Measurements from ENCODE around the gene DPYD.

Gene DPYD

GRCh38 chr1:97538113-97538512, 382.7 kb downstream of the DPYD start:
- no peak for DNase-seq (ENCODE audit: low read depth, low spot score)

- DNase-seq (ENCODE audit: low read depth, low spot score) = no peak
These were observed 387.5 kb downstream of the DPYD start for GRCh38 chr1:97533358-97533757.

- DNase-seq (ENCODE audit: low read depth, low spot score) = no peak
These were observed 391.2 kb downstream of the DPYD start for GRCh38 chr1:97529600-97529999.

- DNase-seq (ENCODE audit: low read depth, low spot score) = no peak
These were observed 396.6 kb downstream of the DPYD start for GRCh38 chr1:97524211-97524610.

GRCh38 chr1:97516588-97516987, 404.2 kb downstream of the DPYD start:
- no peak for DNase-seq (ENCODE audit: low read depth, low spot score)

- DNase-seq (ENCODE audit: low read depth, low spot score) = no peak
These were observed 412.1 kb downstream of the DPYD start for GRCh38 chr1:97508653-97509218.

- DNase-seq (ENCODE audit: low read depth, low spot score) = no peak
These were observed 413.0 kb downstream of the DPYD start for GRCh38 chr1:97507863-97508262.

GRCh38 chr1:97506368-97506767, 414.5 kb downstream of the DPYD start:
- DNase-seq (ENCODE audit: low read depth, low spot score) = no peak

GRCh38 chr1:97505816-97506215, 415.0 kb downstream of the DPYD start:
- DNase-seq (ENCODE audit: low read depth, low spot score) = no peak

- no peak for DNase-seq (ENCODE audit: low read depth, low spot score)
These were observed 415.5 kb downstream of the DPYD start for GRCh38 chr1:97505289-97505688.

- no peak for DNase-seq (ENCODE audit: low read depth, low spot score)
These were observed 418.5 kb downstream of the DPYD start for GRCh38 chr1:97502360-97502759.

GRCh38 chr1:97501628-97502027, 419.2 kb downstream of the DPYD start:
- no peak for DNase-seq (ENCODE audit: low read depth, low spot score)

GRCh38 chr1:97500760-97501159, 420.1 kb downstream of the DPYD start:
- no peak for DNase-seq (ENCODE audit: low read depth, low spot score)

- no peak for DNase-seq (ENCODE audit: low read depth, low spot score)
These were observed 421.2 kb downstream of the DPYD start for GRCh38 chr1:97499667-97500066.

- DNase-seq (ENCODE audit: low read depth, low spot score) = no peak
These were observed 431.0 kb downstream of the DPYD start for GRCh38 chr1:97489834-97490233.

- no peak for DNase-seq (ENCODE audit: low read depth, low spot score)
These were observed 432.3 kb downstream of the DPYD start for GRCh38 chr1:97488530-97488929.

- no peak for DNase-seq (ENCODE audit: low read depth, low spot score)
These were observed 438.8 kb downstream of the DPYD start for GRCh38 chr1:97482022-97482421.

- DNase-seq (ENCODE audit: low read depth, low spot score) = no peak
These were observed 453.4 kb downstream of the DPYD start for GRCh38 chr1:97467445-97467844.

GRCh38 chr1:97464305-97464704, 456.5 kb downstream of the DPYD start:
- DNase-seq (ENCODE audit: low read depth, low spot score) = no peak

- DNase-seq (ENCODE audit: low read depth, low spot score) = no peak
These were observed 459.1 kb downstream of the DPYD start for GRCh38 chr1:97461782-97462181.

GRCh38 chr1:97457446-97458089, 463.3 kb downstream of the DPYD start:
- DNase-seq (ENCODE audit: low read depth, low spot score) = no peak

GRCh38 chr1:97451944-97452343, 468.9 kb downstream of the DPYD start:
- no peak for DNase-seq (ENCODE audit: low read depth, low spot score)

GRCh38 chr1:97451046-97451826, 469.6 kb downstream of the DPYD start:
- DNase-seq (ENCODE audit: low read depth, low spot score) = no peak

Data from activated naive CD8-positive, alpha-beta T cell treated with anti-CD3 and anti-CD28 coated beads, Interleukin-2, amount 50 U/mL, for 16 hours (primary cell).